WTC11 (cell line): Measurements from ENCODE around the gene COBL. TPM values are rescaled to one million over a fixed set of nuclear protein-coding genes. Genes with fewer than 3 reads are reported as not detected.

Experiments used
- ATAC-seq: fragments of 200-7000 bp; cut with Tn5 transposase; 2 replicates; pipeline ENCODE4 v1.10.0; 2021; ENCODE audit warnings: mild to moderate bottlenecking, moderate library complexity
- CTCF ChIA-PET: fragments of 300-600 bp; sonication (Branson Sonifier 250); formaldehyde crosslinking; loops from one replicate; lab custom pipeline; 2021; ENCODE audit warnings: antibody characterized with exemption; lab: Charles Lee
- POLR2A ChIA-PET: fragments of 350-600 bp; sonication (Branson Sonifier 250); formaldehyde crosslinking; loops from one replicate; lab custom pipeline; 2021; ENCODE audit warnings: antibody characterized with exemption; lab: Charles Lee
- DNase-seq: peaks from one replicate; pipeline ENCODE4 v3.0.0; 2021; ENCODE audit warnings: low spot score
- H3K27ac Mint-ChIP-seq: 2 replicates; pipeline ENCODE4 v1.8.0; 2021; ENCODE audit warnings: mixed read lengths
- H3K27me3 Mint-ChIP-seq: 2 replicates; pipeline ENCODE4 v1.8.0; 2021; ENCODE audit warnings: low read depth, mild to moderate bottlenecking, moderate library complexity, mixed read lengths
- H3K36me3 Mint-ChIP-seq: 2 replicates; pipeline ENCODE4 v1.8.0; 2021; ENCODE audit warnings: mixed read lengths
- H3K4me1 Mint-ChIP-seq: 2 replicates; pipeline ENCODE4 v1.8.0; 2022; ENCODE audit warnings: mixed read lengths
- H3K4me3 Mint-ChIP-seq: 2 replicates; pipeline ENCODE4 v1.8.0; 2021; ENCODE audit warnings: mild to moderate bottlenecking, moderate library complexity, mixed read lengths
- H3K9me3 Mint-ChIP-seq: 2 replicates; pipeline ENCODE4 v1.8.0; 2021; ENCODE audit warnings: mixed read lengths
- CDX4 ChIP-seq: fragments of 250-450 bp; sonication (Bioruptor Pico); IDR thresholded peaks from 2 replicates; pipeline ENCODE4 v1.9.0; 2021; ENCODE audit warnings: moderate library complexity, mild to moderate bottlenecking, inconsistent platforms, borderline replicate concordance
- CREB1 ChIP-seq: sonication (generic); formaldehyde crosslinking; IDR thresholded peaks from 2 replicates; pipeline ENCODE4 v1.8.0; 2023; ENCODE audit warnings: mild to moderate bottlenecking, missing genetic modification reagents
- FOXK1 ChIP-seq: sonication (generic); formaldehyde crosslinking; IDR thresholded peaks from 2 replicates; pipeline ENCODE4 v1.8.0; 2022; ENCODE audit warnings: mild to moderate bottlenecking, moderate library complexity, missing genetic modification reagents
- FOXP4 ChIP-seq: sonication (generic); formaldehyde crosslinking; IDR thresholded peaks from 2 replicates; pipeline ENCODE4 v1.8.0; 2022; ENCODE audit warnings: mild to moderate bottlenecking, missing genetic modification reagents
- GRHL2 ChIP-seq: fragments of 250-450 bp; sonication (Bioruptor Pico); IDR thresholded peaks from 2 replicates; pipeline ENCODE4 v1.8.0; 2022; ENCODE audit warnings: mild to moderate bottlenecking, moderate library complexity; ENCODE audit not compliant: insufficient replicate concordance, severe bottlenecking
- HMGA2 ChIP-seq: fragments of 250-450 bp; sonication (Bioruptor Pico); IDR thresholded peaks from 2 replicates; pipeline ENCODE4 v1.4.0; 2021; ENCODE audit warnings: mild to moderate bottlenecking, moderate library complexity
- JUN ChIP-seq: sonication (generic); formaldehyde crosslinking; IDR thresholded peaks from 2 replicates; pipeline ENCODE4 v1.8.0; 2023; ENCODE audit warnings: mild to moderate bottlenecking, missing genetic modification reagents
- MXD4 ChIP-seq: fragments of 250-450 bp; sonication (Bioruptor Pico); IDR thresholded peaks from 2 replicates; pipeline ENCODE4 v1.8.0; 2021; ENCODE audit warnings: mild to moderate bottlenecking, moderate library complexity, borderline replicate concordance
- PRRX2 ChIP-seq: fragments of 250-450 bp; sonication (Bioruptor Pico); IDR thresholded peaks from 2 replicates; pipeline ENCODE4 v1.8.0; 2021; ENCODE audit warnings: mild to moderate bottlenecking
- RELA ChIP-seq: sonication (generic); formaldehyde crosslinking; IDR thresholded peaks from 2 replicates; pipeline ENCODE4 v1.8.1; 2022; ENCODE audit warnings: missing genetic modification reagents, mild to moderate bottlenecking, borderline replicate concordance
- SMAD3 ChIP-seq: sonication (generic); formaldehyde crosslinking; IDR thresholded peaks from 2 replicates; pipeline ENCODE4 v1.8.0; 2022; ENCODE audit warnings: missing genetic modification reagents, mild to moderate bottlenecking, borderline replicate concordance
- TEAD4 ChIP-seq: sonication (generic); formaldehyde crosslinking; IDR thresholded peaks from 2 replicates; pipeline ENCODE4 v1.8.0; 2022; ENCODE audit warnings: mild to moderate bottlenecking, missing genetic modification reagents
- ZNF416 ChIP-seq: fragments of 250-450 bp; sonication (Bioruptor Pico); IDR thresholded peaks from 2 replicates; pipeline ENCODE4 v1.9.0; 2021; ENCODE audit warnings: mild to moderate bottlenecking, inconsistent platforms
- ZNF423 ChIP-seq: fragments of 250-450 bp; sonication (Bioruptor Pico); IDR thresholded peaks from 2 replicates; pipeline ENCODE4 v2.1.2; 2022; ENCODE audit warnings: mild to moderate bottlenecking, moderate library complexity
- ZNF671 ChIP-seq: fragments of 250-450 bp; sonication (Bioruptor Pico); IDR thresholded peaks from 2 replicates; pipeline ENCODE4 v1.8.0; 2021; ENCODE audit warnings: mild to moderate bottlenecking
- ZSCAN18 ChIP-seq: fragments of 250-450 bp; sonication (Bioruptor Pico); IDR thresholded peaks from 2 replicates; pipeline ENCODE4 v2.1.2; 2022; ENCODE audit warnings: mild to moderate bottlenecking, moderate library complexity
- total RNA-seq: library from RNA; stranded (reverse); gene quantifications from 3 replicates; pipeline ENCODE4 v1.2.3, GENCODE V29; 2021
- TF ChIP-seq, protein P1 (sequence below): sonication (generic); formaldehyde crosslinking; IDR thresholded peaks from 2 replicates; pipeline ENCODE4 v1.8.1; 2022; ENCODE audit warnings: low read depth, missing genetic modification reagents, borderline replicate concordance
- TF ChIP-seq, protein P2 (sequence below): sonication (generic); formaldehyde crosslinking; IDR thresholded peaks from 2 replicates; pipeline ENCODE4 v1.8.0; 2022; ENCODE audit warnings: mild to moderate bottlenecking, missing genetic modification reagents
- TF ChIP-seq, protein P3 (sequence below): sonication (generic); formaldehyde crosslinking; IDR thresholded peaks from 2 replicates; pipeline ENCODE4 v1.8.1; 2022; ENCODE audit warnings: low read depth, mild to moderate bottlenecking, moderate library complexity, missing genetic modification reagents, borderline replicate concordance
- TF ChIP-seq, protein P4 (sequence below): fragments of 250-450 bp; sonication (Bioruptor Pico); IDR thresholded peaks from 2 replicates; pipeline ENCODE4 v1.9.0; 2021; ENCODE audit warnings: mild to moderate bottlenecking, borderline replicate concordance
- TF ChIP-seq, protein P5 (sequence below): fragments of 250-450 bp; sonication (Bioruptor Pico); conservative IDR thresholded peaks from 2 replicates; pipeline ENCODE4 v1.9.0; 2021; ENCODE audit warnings: mild to moderate bottlenecking

Gene COBL
- total RNA-seq, 1 experiment from 2014 or later, result 36.5 TPM

- TF ChIP-seq, protein P1, sequence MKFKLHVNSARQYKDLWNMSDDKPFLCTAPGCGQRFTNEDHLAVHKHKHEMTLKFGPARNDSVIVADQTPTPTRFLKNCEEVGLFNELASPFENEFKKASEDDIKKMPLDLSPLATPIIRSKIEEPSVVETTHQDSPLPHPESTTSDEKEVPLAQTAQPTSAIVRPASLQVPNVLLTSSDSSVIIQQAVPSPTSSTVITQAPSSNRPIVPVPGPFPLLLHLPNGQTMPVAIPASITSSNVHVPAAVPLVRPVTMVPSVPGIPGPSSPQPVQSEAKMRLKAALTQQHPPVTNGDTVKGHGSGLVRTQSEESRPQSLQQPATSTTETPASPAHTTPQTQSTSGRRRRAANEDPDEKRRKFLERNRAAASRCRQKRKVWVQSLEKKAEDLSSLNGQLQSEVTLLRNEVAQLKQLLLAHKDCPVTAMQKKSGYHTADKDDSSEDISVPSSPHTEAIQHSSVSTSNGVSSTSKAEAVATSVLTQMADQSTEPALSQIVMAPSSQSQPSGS (CRISPR knock-in tag), result no peak
These were observed 10.7 kb upstream of the COBL start (continued) for GRCh38 chr7:51327287-51327717.

- DNase-seq (peak; percentile 72), ATAC-seq (peak; percentile 80)
- Mint-ChIP-seq H3K27ac (peak overlapping the region; percentile 100), H3K27me3 (peaks cover 26% of the 10 kb centered on the region), H3K4me3 (peak overlapping the region; percentile 81), H3K36me3 (peaks cover 2% of the 10 kb centered on the region; the same call in 1 of the 2 replicates), H3K4me1 (peaks cover 82% of the 10 kb centered on the region), H3K9me3 (no peaks in the 10 kb centered on the region)
- ChIA-PET CTCF (interaction anchor here (0.6 to 5.3 kb wide), 19 partner anchors 8 to 630 kb away, joined by 3 to 56 read pairs (median 5); no protein-coding TSS in a partner anchor), POLR2A (interaction anchor here (0.6 to 1.7 kb wide), 7 partner anchors 8 to 184 kb away, joined by 3 to 7 read pairs (median 3); no protein-coding TSS in a partner anchor)
- no peak for TF ChIP-seq CREB1
- no peak for TF ChIP-seq HMGA2
- TF ChIP-seq SMAD3 (CRISPR knock-in tag), result no peak
- TF ChIP-seq ZNF423, result peak; percentile 54; the same call in 1 of the 2 replicates
- TF ChIP-seq CDX4 (CRISPR knock-in tag), result no peak
- no peak for TF ChIP-seq PRRX2 (CRISPR knock-in tag)
- TF ChIP-seq FOXP4 (CRISPR knock-in tag), result peak; percentile 85; the same call in 1 of the 2 replicates
- peak; percentile 78; the same call in 1 of the 2 replicates for TF ChIP-seq TEAD4 (CRISPR knock-in tag)
- TF ChIP-seq, protein P2, sequence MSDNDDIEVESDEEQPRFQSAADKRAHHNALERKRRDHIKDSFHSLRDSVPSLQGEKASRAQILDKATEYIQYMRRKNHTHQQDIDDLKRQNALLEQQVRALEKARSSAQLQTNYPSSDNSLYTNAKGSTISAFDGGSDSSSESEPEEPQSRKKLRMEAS, result peak; percentile 49
- peak; percentile 25; the same call in 1 of the 2 replicates for TF ChIP-seq ZNF416
- TF ChIP-seq, protein P3, sequence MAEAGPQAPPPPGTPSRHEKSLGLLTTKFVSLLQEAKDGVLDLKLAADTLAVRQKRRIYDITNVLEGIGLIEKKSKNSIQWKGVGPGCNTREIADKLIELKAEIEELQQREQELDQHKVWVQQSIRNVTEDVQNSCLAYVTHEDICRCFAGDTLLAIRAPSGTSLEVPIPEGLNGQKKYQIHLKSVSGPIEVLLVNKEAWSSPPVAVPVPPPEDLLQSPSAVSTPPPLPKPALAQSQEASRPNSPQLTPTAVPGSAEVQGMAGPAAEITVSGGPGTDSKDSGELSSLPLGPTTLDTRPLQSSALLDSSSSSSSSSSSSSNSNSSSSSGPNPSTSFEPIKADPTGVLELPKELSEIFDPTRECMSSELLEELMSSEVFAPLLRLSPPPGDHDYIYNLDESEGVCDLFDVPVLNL, result no peak
- TF ChIP-seq MXD4 (CRISPR knock-in tag), result no peak
- TF ChIP-seq, protein P4, sequence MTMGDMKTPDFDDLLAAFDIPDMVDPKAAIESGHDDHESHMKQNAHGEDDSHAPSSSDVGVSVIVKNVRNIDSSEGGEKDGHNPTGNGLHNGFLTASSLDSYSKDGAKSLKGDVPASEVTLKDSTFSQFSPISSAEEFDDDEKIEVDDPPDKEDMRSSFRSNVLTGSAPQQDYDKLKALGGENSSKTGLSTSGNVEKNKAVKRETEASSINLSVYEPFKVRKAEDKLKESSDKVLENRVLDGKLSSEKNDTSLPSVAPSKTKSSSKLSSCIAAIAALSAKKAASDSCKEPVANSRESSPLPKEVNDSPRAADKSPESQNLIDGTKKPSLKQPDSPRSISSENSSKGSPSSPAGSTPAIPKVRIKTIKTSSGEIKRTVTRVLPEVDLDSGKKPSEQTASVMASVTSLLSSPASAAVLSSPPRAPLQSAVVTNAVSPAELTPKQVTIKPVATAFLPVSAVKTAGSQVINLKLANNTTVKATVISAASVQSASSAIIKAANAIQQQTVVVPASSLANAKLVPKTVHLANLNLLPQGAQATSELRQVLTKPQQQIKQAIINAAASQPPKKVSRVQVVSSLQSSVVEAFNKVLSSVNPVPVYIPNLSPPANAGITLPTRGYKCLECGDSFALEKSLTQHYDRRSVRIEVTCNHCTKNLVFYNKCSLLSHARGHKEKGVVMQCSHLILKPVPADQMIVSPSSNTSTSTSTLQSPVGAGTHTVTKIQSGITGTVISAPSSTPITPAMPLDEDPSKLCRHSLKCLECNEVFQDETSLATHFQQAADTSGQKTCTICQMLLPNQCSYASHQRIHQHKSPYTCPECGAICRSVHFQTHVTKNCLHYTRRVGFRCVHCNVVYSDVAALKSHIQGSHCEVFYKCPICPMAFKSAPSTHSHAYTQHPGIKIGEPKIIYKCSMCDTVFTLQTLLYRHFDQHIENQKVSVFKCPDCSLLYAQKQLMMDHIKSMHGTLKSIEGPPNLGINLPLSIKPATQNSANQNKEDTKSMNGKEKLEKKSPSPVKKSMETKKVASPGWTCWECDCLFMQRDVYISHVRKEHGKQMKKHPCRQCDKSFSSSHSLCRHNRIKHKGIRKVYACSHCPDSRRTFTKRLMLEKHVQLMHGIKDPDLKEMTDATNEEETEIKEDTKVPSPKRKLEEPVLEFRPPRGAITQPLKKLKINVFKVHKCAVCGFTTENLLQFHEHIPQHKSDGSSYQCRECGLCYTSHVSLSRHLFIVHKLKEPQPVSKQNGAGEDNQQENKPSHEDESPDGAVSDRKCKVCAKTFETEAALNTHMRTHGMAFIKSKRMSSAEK, result peak; percentile 64; the same call in 1 of the 2 replicates
- TF ChIP-seq RELA, result no peak
- peak; percentile 43; the same call in 1 of the 2 replicates for TF ChIP-seq JUN (CRISPR knock-in tag)
- TF ChIP-seq, protein P5, sequence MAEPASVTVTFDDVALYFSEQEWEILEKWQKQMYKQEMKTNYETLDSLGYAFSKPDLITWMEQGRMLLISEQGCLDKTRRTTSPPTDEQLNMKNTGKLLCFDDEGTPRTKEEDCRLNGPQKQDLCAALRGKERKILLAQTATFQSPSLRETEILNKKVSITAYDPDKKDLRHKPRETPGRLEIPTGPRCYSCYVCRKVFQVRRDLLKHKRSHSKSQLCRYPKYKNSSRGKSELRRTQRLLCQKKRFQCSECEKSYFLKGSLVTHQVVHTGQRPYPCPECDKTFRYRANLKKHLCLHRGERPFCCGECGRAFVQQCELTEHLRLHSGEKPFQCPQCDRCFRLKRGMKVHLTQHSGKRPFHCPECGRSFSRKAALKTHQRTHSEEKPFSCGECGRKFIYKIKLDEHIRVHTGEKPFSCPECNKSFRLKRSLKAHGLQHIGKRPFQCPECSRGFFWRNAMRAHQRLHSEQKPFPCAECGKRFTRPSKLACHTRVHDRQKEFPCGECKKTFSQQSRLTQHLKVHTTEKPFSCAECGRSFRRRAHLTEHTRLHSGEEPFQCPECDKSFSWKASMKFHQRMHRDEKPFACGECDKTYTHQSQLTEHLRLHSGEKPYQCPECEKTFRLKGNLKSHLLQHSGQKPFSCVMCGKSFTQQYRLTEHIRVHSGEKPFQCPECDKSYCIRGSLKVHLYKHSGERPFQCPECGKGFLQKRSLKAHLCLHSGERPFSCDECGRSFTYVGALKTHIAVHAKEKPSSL, result peak; percentile 30; the same call in 1 of the 2 replicates
- TF ChIP-seq GRHL2 (CRISPR knock-in tag), result no peak
- 0 out of 2 replicates have a peak, but pooled peaks have one; percentile 5 for TF ChIP-seq ZNF671
- peak; percentile 84 for TF ChIP-seq FOXK1 (CRISPR knock-in tag)
- TF ChIP-seq ZSCAN18 (CRISPR knock-in tag), result no peak
These were observed 10.2 kb upstream of the COBL start for GRCh38 chr7:51326656-51327286.
